Nephron (organoid): ENCODE results near the gene RRAS.

ENCODE experiments used
- H3K27ac Mint-ChIP-seq, 3 experiments: 2 replicates each; pipeline ENCODE4 v1.8.0; 2020; ENCODE audit warnings: mixed read lengths in 3 of 3, mild to moderate bottlenecking in 2 of 3, moderate library complexity in 1 of 3
- H3K27me3 Mint-ChIP-seq: 2 replicates; pipeline ENCODE4 v1.8.0; 2021; ENCODE audit warnings: low read depth, mild to moderate bottlenecking, moderate library complexity, mixed read lengths
- H3K36me3 Mint-ChIP-seq: 2 replicates; pipeline ENCODE4 v1.8.0; 2020; ENCODE audit warnings: low read depth, mixed read lengths
- H3K4me1 Mint-ChIP-seq: 2 replicates; pipeline ENCODE4 v1.8.0; 2020; ENCODE audit warnings: mixed read lengths
- H3K4me3 Mint-ChIP-seq, 3 experiments: 2 replicates each; pipeline ENCODE4 v1.8.0; 2020; ENCODE audit warnings: mild to moderate bottlenecking in 3 of 3, mixed read lengths in 3 of 3, moderate library complexity in 2 of 3
- H3K9me3 Mint-ChIP-seq: 2 replicates; pipeline ENCODE4 v1.8.0; 2020; ENCODE audit warnings: mixed read lengths
- TF ChIP-seq, protein P1 (sequence below), 3 experiments: fragments of 200-600 bp; sonication (generic); IDR thresholded peaks; one replicate each; pipeline ENCODE4 v1.5.0; 2021; ENCODE audit warnings: antibody characterized with exemption in 3 of 3; ENCODE audit not compliant: unreplicated experiment in 3 of 3

RRAS gene

DNA sequence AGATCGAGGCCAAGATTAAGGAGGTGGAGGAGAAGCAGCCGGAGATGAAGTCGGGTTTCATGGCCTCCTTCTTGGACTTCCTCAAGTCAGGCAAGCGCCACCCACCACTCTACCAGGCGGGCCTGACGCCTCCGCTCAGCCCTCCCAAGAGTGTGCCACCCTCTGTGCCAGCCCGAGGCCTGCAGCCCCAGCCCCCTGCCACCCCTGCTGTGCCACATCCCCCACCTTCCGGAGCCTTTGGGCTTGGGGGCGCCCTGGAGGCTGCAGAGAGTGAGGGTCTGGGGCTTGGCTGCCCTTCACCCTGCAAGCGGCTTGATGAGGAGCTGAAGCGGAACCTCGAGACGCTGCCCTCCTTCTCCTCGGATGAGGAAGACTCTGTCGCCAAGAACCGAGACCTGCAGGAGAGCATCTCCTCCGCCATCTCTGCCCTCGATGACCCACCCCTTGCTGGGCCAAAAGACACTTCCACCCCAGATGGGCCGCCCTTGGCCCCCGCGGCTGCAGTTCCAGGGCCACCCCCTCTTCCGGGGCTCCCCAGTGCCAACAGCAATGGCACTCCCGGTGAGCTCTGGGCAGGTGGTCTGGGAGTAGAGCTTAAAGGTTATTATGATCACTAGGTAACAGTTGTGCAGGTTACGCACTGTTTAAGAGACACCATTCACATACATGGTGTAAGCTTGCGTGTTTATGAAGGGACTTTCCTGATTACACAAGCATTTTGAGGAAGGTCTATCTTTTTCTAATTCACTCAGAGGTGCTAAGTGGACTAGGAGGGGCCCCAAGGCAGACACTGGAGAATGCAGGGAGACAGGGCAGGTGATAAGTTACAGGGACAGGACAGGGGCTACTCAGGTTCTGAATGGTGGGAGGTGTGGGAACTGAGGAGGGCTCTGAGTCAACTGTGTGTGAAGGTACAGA lies 40.3 kb downstream of the RRAS start:
- H3K4me1 Mint-ChIP-seq, result no peaks in the 10 kb centered on the region
- TF ChIP-seq, protein P1, sequence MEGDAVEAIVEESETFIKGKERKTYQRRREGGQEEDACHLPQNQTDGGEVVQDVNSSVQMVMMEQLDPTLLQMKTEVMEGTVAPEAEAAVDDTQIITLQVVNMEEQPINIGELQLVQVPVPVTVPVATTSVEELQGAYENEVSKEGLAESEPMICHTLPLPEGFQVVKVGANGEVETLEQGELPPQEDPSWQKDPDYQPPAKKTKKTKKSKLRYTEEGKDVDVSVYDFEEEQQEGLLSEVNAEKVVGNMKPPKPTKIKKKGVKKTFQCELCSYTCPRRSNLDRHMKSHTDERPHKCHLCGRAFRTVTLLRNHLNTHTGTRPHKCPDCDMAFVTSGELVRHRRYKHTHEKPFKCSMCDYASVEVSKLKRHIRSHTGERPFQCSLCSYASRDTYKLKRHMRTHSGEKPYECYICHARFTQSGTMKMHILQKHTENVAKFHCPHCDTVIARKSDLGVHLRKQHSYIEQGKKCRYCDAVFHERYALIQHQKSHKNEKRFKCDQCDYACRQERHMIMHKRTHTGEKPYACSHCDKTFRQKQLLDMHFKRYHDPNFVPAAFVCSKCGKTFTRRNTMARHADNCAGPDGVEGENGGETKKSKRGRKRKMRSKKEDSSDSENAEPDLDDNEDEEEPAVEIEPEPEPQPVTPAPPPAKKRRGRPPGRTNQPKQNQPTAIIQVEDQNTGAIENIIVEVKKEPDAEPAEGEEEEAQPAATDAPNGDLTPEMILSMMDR (IDR thresholded peaks at IDR 0.05; ENCODE audit: unreplicated experiment in 3 of 3), result no peak
- H3K4me3 Mint-ChIP-seq, result no peak overlapping the region
- peaks cover 44% of the 10 kb centered on the region for H3K36me3 Mint-ChIP-seq
- no peaks in the 10 kb centered on the region for H3K27me3 Mint-ChIP-seq
- H3K9me3 Mint-ChIP-seq, result no peaks in the 10 kb centered on the region
- H3K27ac Mint-ChIP-seq, result no peak overlapping the region

DNA sequence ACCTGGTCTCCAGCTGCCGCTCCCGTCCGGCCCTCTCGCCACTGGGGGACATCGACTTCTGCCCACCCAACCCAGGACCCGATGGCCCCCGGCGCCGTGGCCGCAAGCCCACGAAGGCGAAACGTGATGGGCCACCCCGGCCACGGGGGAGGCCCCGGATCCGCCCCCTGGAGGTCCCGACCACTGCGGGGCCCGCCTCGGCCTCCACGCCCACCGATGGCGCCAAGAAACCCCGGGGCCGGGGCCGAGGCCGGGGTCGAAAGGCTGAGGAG lies 42.3 kb downstream of the RRAS start:
- Mint-ChIP-seq H3K27ac (no peak overlapping the region), H3K4me1 (peaks cover 14% of the 10 kb centered on the region), H3K36me3 (peaks cover 44% of the 10 kb centered on the region), H3K4me3 (no peak overlapping the region), H3K27me3 (no peaks in the 10 kb centered on the region), H3K9me3 (no peaks in the 10 kb centered on the region)
- TF ChIP-seq, protein P1 (IDR thresholded peaks at IDR 0.05; ENCODE audit: unreplicated experiment in 3 of 3), result no peak

DNA sequence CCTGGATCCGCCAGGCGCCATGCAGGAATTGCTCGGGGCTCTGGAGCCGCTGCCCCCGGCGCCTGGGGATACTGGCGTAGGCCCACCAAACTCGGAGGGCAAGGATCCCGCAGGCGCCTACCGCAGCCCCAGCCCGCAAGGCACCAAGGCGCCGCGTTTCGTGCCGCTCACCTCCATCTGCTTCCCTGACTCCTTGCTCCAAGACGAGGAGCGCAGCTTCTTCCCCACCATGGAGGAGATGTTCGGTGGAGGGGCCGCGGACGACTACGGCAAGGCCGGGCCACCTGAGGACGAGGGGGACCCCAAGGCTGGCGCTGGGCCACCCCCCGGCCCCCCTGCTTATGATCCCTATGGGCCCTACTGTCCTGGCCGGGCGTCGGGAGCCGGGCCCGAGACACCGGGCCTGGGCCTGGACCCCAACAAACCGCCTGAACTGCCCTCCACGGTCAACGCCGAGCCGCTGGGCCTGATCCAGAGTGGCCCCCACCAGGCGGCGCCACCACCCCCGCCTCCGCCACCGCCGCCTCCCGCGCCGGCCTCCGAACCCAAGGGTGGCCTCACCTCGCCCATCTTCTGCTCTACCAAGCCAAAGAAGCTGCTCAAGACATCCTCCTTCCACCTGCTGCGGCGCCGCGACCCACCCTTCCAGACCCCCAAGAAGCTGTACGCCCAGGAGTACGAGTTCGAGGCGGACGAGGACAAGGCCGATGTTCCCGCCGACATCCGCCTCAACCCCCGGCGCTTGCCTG lies 42.8 kb downstream of the RRAS start:
- Mint-ChIP-seq H3K9me3 (no peaks in the 10 kb centered on the region), H3K27ac (no peak overlapping the region), H3K36me3 (peaks cover 39% of the 10 kb centered on the region), H3K27me3 (no peaks in the 10 kb centered on the region), H3K4me3 (no peak overlapping the region), H3K4me1 (peaks cover 20% of the 10 kb centered on the region)
- TF ChIP-seq, protein P1 (IDR thresholded peaks at IDR 0.05; ENCODE audit: unreplicated experiment in 3 of 3), result no peak

DNA sequence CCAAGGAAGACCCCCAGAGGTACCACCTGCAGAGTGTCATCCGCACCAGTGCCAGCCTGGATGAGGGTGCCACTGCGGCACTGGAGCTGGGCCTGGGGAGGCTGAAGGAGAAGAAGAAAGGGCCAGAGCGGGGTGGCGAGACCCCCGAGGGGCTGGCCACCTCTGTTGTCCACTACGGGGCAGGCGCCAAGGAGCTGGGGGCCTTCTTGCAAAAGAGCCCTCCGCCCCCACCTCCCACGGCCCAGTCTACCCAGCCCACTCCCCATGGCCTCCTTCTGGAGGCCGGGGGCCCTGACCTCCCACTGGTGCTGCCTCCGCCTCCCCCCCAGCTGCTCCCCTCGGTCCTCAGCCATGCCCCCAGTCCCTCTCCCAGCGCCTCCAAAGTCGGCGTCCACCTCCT lies 43.5 kb downstream of the RRAS start:
- Mint-ChIP-seq H3K27me3 (no peaks in the 10 kb centered on the region), H3K36me3 (peaks cover 34% of the 10 kb centered on the region), H3K4me3 (no peak overlapping the region), H3K4me1 (peaks cover 20% of the 10 kb centered on the region), H3K9me3 (no peaks in the 10 kb centered on the region), H3K27ac (no peak overlapping the region)
- TF ChIP-seq, protein P1 (IDR thresholded peaks at IDR 0.05; ENCODE audit: unreplicated experiment in 3 of 3), result no peak

DNA sequence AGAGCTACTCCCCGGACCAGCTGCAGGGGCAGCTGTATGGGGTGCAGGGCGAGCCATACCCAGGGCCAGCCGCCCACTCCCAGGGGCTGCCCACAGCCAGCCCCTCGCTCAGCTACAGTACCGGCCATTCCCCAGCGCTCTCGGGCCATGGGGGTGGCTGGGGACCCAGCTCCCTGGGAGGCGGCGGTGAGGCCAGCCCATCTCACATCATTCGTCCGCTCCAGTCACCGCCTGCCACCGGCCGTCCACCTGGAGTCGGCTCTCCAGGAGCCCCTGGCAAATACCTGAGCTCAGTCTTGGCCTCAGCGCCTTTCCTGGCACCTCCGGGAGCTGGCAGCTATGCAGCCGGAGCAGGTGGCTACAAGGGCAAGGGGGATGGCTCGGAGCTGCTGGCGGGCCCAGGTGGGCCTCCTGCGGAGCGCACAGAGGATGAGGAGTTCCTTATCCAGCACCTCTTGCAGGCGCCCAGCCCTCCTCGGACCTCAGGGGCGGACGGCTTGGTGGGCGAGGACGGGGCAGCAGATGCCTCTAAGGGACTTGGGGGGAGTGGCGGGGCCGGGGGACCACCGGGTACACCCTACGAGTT lies 44.0 kb downstream of the RRAS start:
- no peaks in the 10 kb centered on the region for H3K9me3 Mint-ChIP-seq
- no peak overlapping the region for H3K4me3 Mint-ChIP-seq
- TF ChIP-seq, protein P1 (IDR thresholded peaks at IDR 0.05; ENCODE audit: unreplicated experiment in 3 of 3), result no peak
- no peaks in the 10 kb centered on the region for H3K27me3 Mint-ChIP-seq
- peaks cover 30% of the 10 kb centered on the region for H3K36me3 Mint-ChIP-seq
- H3K27ac Mint-ChIP-seq, result no peak overlapping the region
- H3K4me1 Mint-ChIP-seq, result peaks cover 20% of the 10 kb centered on the region
